Activated naive CD4-positive, alpha-beta T cell treated with anti-CD3 and anti-CD28 coated beads, Interleukin-2, amount 50 U/mL, for 72 hours (primary cell): Measurements from ENCODE around the gene MCRS1. TPM values are rescaled to one million over a fixed set of nuclear protein-coding genes. Genes with fewer than 3 reads are reported as not detected.

ENCODE experiments used
- ATAC-seq, 2 donors: fragments of 150-1000 bp; cut with Tn5 transposase; 2 replicates each; pipeline ENCODE4 v1.10.0; 2021; ENCODE audit warnings: mild to moderate bottlenecking in 2 of 2, moderate library complexity in 2 of 2
- DNase-seq, 2 donors: peaks; one replicate each; pipeline ENCODE4 v3.0.0; 2021 to 2022; ENCODE audit warnings: low spot score in 2 of 2
- H3K27ac Mint-ChIP-seq, 2 donors: one replicate each; pipeline ENCODE4 v1.8.0; 2022; ENCODE audit warnings: mild to moderate bottlenecking in 2 of 2, mixed read lengths in 2 of 2
- H3K36me3 Mint-ChIP-seq, 2 donors: one replicate each; pipeline ENCODE4 v1.8.0; 2022; ENCODE audit warnings: mixed read lengths in 2 of 2
- H3K9me3 Mint-ChIP-seq, 2 donors: one replicate each; pipeline ENCODE4 v1.8.0; 2022; ENCODE audit warnings: mixed read lengths in 2 of 2
- total RNA-seq, 2 donors: library from RNA; stranded (reverse); gene quantifications; one replicate each; pipeline ENCODE4 v1.2.3, GENCODE V29; 2022

The MCRS1 gene
- total RNA-seq, 2 donors from 2014 or later, result 62.8 to 70.5 TPM

DNA sequence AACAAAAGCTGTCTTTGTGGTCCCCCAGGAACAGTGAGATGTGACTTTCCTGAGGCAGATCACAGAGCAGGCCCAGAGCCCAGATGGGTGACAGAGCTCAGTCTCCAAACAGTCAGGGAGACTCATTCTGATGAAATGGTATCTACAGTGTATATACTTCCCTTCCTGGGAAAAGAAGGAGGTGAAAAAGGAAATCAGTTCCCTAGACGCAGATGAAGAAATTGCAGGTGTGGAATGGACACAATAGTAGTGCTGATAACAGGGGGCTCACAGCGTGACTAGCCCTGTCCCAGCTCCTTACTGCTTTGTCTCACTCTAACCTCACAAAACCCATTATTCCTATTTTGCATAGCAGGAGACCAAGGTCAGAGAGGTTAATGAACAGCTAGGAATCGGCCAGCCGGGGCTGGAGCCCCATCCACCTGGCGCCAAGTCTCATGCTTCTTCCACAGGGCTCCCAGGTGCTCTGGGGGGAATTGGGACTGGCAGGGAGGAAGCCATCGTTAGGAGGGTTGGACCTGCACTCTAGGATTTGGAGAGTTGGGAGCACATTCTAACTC lies 17.2 kb downstream of the MCRS1 start:
- no peaks in the 10 kb centered on the region for H3K9me3 Mint-ChIP-seq
- ATAC-seq (no peak), DNase-seq (no peak)
- H3K36me3 Mint-ChIP-seq, result no peaks in the 10 kb centered on the region
- H3K27ac Mint-ChIP-seq, result no peak overlapping the region

DNA sequence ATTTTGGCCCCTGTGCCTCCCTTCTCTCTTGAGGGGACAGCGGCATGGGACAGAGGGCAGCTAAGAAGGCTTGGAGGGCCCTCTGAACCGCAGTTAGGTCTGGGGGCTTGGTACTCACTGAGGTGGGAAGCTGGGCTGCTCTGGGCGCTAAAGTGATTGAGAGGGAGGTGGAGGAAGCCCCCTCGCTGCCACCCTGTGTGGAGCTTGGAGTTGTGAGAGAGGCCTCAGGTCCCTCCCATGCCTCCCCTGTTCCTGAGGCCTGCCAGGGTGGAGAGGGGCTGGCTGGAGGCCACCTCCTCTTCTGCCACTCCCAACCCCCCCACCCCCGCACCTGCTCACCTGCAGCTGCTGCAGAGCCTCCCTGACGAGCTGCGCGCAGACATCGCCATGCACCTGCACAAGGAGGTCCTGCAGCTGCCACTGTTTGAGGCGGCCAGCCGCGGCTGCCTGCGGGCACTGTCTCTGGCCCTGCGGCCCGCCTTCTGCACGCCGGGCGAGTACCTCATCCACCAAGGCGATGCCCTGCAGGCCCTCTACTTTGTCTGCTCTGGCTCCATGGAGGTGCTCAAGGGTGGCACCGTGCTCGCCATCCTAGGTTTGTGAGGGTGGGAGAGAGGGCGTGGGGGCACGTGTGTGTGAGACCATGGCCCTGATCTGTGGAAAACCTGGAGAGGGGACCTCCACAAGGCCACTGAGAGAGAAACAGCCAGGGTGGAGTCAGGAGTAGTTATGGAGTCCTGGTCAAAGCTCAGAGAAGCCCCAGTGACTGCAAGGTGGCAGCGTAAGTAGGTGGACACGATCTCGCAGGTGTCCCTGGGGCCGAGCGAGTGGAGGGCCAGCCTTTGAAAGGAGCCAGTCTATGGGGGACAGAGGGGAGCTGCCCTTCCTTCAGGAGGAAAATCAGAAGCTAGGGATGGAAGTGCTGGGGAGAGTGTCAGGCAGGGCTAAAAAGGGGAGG lies 17.9 kb downstream of the MCRS1 start:
- Mint-ChIP-seq H3K36me3 (no peaks in the 10 kb centered on the region), H3K27ac (no peak overlapping the region), H3K9me3 (no peaks in the 10 kb centered on the region)
- no peak for DNase-seq
- ATAC-seq, result no peak

DNA sequence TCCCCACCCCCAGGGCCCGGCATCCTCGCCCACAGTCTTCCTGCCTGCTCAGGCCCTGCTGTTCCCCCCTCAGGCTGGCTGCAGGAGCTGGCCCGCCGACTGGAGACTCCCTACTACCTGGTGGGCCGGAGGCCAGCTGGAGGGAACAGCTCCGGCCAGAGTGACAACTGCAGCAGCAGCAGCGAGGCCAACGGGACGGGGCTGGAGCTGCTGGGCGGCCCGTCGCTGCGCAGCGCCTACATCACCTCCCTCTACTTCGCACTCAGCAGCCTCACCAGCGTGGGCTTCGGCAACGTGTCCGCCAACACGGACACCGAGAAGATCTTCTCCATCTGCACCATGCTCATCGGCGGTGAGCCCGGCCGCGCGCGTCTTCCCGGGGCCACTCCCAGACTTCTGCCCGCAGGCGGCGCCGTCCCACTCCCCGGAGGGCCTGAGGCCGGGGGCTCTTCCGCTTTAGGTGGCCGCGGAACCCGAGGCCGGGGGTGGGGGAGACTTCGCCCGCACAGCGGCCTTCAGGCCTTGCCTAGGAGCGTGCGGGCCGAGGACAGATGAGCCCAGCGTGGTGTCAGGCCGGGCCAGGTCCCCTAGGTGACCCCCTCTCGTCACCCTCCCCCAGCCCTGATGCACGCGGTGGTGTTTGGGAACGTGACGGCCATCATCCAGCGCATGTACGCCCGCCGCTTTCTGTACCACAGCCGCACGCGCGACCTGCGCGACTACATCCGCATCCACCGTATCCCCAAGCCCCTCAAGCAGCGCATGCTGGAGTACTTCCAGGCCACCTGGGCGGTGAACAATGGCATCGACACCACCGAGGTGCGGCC lies 18.9 kb downstream of the MCRS1 start:
- peak; percentile 55 to 68 for ATAC-seq
- Mint-ChIP-seq H3K36me3 (no peaks in the 10 kb centered on the region), H3K9me3 (no peaks in the 10 kb centered on the region), H3K27ac (peak overlapping the region in 1 of 2 donors; percentile 62)
- DNase-seq, result peak in 1 of 2 donors; percentile 52

DNA sequence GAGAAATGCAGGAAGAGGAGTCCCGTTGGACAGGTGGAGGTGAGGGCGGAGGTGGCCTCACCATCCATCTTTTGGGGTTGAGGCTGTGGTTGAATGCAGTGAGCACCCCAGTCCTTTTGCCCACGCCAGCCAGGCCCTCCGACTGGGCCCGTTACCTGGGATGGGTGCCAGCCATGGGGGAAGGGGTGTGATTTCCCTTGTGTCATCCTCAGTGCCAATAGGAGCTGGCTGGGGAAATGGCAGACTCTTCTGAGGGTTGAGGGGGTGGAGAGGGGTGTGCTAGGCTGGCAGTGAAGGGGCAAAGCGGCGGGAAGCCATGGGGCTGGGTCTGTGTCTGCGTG lies 19.5 kb downstream of the MCRS1 start:
- ATAC-seq (peak in 1 of 2 donors; percentile 49), DNase-seq (no peak)
- Mint-ChIP-seq H3K9me3 (no peaks in the 10 kb centered on the region), H3K36me3 (no peaks in the 10 kb centered on the region), H3K27ac (peak overlapping the region in 1 of 2 donors; percentile 62)

DNA sequence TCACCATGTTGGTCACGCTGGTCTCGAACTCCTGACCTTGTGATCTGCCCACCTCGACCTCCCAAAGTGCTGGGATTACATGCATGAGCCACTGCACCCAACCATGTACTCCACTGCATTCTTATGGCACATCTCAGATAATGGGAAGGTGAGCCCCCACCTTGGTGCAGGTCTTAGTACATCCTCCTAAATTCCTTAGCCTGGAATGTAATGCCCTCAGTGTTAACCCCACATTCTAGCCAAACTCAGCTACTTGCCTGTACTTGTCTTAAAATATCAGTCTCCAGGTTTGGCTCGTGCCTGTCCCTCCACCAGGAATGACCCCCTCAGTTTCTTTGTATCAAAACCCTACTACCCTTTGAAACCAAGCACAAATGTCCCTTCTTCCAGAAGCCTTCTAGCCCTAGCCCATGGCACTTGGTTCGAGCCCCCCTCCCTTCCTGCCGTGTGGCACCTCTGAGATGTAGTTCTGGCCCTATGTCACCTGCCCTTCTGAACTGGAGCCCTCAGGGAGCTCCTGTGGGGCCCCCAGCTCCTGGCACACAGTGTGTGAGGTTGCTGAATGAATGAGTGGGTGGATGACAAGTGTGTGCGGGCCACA lies 20.8 kb downstream of the MCRS1 start:
- no peaks in the 10 kb centered on the region for H3K9me3 Mint-ChIP-seq
- no peaks in the 10 kb centered on the region for H3K36me3 Mint-ChIP-seq
- DNase-seq (no peak), ATAC-seq (no peak)
- H3K27ac Mint-ChIP-seq, result no peak overlapping the region

DNA sequence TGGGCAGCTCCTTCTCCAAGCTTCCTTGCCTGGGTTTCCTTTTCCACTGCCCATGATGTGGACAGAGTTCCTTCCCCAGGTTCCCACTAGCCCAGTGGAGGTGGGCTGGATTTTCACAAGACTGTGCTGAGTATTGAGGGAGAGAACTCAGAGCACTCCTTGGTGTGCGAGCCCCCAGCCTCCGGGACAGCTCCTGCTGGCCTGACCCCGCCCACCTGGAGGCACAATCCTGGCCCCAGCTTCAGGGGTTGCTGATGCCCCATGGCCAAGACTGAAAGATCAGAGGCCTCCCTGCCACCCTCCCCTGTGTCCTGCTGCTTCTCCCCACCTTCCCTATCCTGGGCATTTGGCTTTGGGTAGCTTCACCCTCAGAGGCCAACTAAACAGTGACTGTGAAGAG lies 21.5 kb downstream of the MCRS1 start:
- H3K27ac Mint-ChIP-seq, result no peak overlapping the region

DNA sequence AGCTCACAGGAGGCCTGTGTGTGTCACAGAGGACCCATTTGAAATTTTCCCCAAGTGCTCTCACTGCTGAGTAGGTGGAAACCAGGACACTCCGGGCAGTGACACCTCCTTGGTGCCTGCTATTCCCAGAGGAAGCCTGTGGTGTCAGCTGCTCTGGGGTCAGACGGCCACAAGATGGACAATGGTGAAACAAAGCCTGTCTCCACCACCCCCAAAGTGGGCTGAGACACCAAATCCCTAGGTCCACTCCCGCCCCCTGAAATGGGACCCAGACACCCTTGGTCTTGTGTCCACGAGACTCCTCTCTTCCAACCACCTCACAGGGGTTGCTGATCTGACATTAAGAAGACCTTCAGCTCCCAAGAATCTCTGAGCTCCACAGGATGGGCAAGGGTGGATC lies 22.1 kb downstream of the MCRS1 start:
- DNase-seq, result no peak
- no peak for ATAC-seq
- no peaks in the 10 kb centered on the region for H3K36me3 Mint-ChIP-seq
- no peak overlapping the region for H3K27ac Mint-ChIP-seq
- H3K9me3 Mint-ChIP-seq, result no peaks in the 10 kb centered on the region

More for the DNA sequence above, 21.5 kb downstream of the MCRS1 start:
- no peaks in the 10 kb centered on the region for H3K36me3 Mint-ChIP-seq
- no peaks in the 10 kb centered on the region for H3K9me3 Mint-ChIP-seq
- DNase-seq, result no peak
- no peak for ATAC-seq

DNA sequence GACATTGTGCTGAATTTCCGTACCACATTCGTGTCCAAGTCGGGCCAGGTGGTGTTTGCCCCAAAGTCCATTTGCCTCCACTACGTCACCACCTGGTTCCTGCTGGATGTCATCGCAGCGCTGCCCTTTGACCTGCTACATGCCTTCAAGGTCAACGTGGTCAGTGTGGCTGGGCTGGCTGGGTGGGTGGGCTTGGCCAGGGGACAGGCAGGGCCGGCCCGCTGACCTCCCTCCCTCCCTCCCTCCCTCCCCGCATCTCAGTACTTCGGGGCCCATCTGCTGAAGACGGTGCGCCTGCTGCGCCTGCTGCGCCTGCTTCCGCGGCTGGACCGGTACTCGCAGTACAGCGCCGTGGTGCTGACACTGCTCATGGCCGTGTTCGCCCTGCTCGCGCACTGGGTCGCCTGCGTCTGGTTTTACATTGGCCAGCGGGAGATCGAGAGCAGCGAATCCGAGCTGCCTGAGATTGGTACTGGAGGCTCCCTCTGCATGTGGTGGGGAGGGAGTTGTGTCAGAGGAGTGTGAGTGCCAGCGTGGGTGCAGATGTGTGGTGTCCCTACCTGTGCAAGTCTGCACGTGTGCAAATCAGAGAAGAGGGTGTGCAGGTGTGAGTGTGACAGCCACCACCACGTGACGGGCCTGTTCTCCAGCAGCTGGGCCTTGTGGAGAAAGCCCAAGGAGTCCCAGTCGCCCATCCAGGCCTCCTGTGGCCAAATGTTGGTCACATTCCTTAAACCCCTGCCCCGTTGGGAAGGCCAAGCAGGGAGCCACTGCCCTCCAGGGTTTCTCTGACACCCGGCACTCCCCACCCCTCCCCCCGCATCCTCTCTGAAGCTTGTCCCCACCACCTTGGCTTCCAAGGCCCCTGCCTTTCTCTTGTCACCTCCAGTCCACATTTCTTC lies 23.8 kb downstream of the MCRS1 start:
- Mint-ChIP-seq H3K9me3 (no peaks in the 10 kb centered on the region), H3K27ac (no peak overlapping the region), H3K36me3 (no peaks in the 10 kb centered on the region)
- DNase-seq, result no peak
- ATAC-seq, result no peak

GRCh38 chr12:49543221-49543913 lies 24.6 kb downstream of the MCRS1 start:
- Mint-ChIP-seq H3K27ac (no peak overlapping the region), H3K9me3 (no peaks in the 10 kb centered on the region), H3K36me3 (no peaks in the 10 kb centered on the region)
- ATAC-seq, result no peak
- DNase-seq, result no peak

- Mint-ChIP-seq H3K9me3 (no peaks in the 10 kb centered on the region), H3K27ac (no peak overlapping the region), H3K36me3 (no peaks in the 10 kb centered on the region)
- no peak for ATAC-seq
- no peak for DNase-seq
Observed at GRCh38 chr12:49542592-49543160, 25.3 kb downstream of the MCRS1 start.

GRCh38 chr12:49541911-49542505 lies 25.9 kb downstream of the MCRS1 start:
- ATAC-seq, result no peak
- H3K36me3 Mint-ChIP-seq, result no peaks in the 10 kb centered on the region
- H3K27ac Mint-ChIP-seq, result peak overlapping the region in 1 of 2 donors; percentile 14
- H3K9me3 Mint-ChIP-seq, result no peaks in the 10 kb centered on the region
- DNase-seq, result no peak

GRCh38 chr12:49541140-49541861 lies 26.6 kb downstream of the MCRS1 start:
- Mint-ChIP-seq H3K9me3 (no peaks in the 10 kb centered on the region), H3K27ac (no peak overlapping the region)
- no peak for DNase-seq

DNA sequence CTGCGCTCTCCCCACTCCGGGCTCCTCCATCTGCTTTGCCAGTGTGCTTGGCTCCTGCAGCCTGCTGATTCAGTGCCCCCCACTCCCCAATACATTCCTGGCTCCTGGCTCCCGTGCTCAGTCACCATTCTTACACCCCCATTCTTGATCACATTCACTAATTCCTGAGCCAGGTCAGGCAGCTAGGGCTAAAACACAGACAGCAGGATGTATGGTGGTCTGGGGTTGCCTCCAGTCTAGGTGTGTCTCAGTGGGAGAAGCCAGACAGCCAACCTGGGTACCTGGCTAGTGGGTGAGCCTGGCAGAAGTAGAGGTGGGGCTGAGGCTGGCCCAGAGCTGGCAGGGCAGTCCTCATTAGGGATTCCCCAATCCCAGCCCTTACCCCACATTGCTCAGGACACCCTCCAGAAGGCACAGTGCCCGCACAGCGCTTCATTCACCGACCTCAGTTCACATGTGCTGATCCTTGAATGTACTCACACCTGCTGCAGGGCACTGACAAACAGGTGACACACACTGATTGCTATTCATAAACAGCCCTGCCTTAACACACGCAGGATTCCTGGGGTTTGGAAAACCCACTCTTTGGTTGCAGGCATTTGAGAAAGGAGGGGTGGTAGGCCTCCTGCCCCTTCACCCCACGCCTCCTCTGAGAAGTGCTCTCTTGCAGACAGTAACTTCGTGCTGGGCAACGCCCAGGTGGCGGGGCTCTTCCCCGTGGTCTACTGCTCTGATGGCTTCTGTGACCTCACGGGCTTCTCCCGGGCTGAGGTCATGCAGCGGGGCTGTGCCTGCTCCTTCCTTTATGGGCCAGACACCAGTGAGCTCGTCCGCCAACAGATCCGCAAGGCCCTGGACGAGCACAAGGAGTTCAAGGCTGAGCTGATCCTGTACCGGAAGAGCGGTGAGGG lies 27.5 kb downstream of the MCRS1 start:
- ATAC-seq, result no peak
- Mint-ChIP-seq H3K27ac (no peak overlapping the region), H3K9me3 (no peaks in the 10 kb centered on the region), H3K36me3 (no peaks in the 10 kb centered on the region)
- no peak for DNase-seq

More at GRCh38 chr12:49541140-49541861, 26.6 kb downstream of the MCRS1 start:
- no peak for ATAC-seq
- no peaks in the 10 kb centered on the region for H3K36me3 Mint-ChIP-seq
